ENCODE measurements around the gene OR8B2. TPM values are rescaled to one million over a fixed set of nuclear protein-coding genes. Genes with fewer than 3 reads are reported as not detected.

The OR8B2 gene
- total RNA-seq, 4 donors from 2014 or later, result not detected

DNA sequence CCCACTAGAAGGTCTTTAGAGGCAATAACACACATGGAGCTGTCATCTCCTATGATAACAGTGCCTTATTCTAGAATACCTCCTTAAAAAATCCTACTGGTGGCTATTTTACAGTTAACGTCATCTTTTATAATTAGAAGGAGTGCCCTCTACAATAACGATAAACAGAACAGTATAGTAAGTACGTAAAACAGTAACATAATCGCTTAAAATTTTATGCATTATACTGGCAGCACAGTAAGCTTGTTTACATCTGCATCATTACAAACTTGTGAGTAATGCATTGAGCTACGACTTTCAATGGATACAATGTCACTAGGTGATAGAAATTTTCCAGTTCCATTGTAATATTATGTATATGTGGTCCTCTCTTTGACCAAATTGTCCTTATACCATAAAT lies 40.0 kb downstream of the OR8B2 start:
- H3K4me3 ChIP-seq, result no peak overlapping the region

GRCh38 chr11:124340142-124340447 lies 44.2 kb downstream of the OR8B2 start:
- H3K4me3 ChIP-seq, result no peak overlapping the region
- no peaks in the 10 kb centered on the region for H3K36me3 ChIP-seq
- H3K9me3 ChIP-seq, result no peaks in the 10 kb centered on the region
- H3K4me1 ChIP-seq, result no peaks in the 10 kb centered on the region
- no peak for DNase-seq (ENCODE audit: low spot score in 2 of 2)
- H3K27me3 ChIP-seq, result no peaks in the 10 kb centered on the region
- no peak for TF ChIP-seq EP300 (IDR thresholded peaks at IDR 0.05)
- TF ChIP-seq, protein P1, sequence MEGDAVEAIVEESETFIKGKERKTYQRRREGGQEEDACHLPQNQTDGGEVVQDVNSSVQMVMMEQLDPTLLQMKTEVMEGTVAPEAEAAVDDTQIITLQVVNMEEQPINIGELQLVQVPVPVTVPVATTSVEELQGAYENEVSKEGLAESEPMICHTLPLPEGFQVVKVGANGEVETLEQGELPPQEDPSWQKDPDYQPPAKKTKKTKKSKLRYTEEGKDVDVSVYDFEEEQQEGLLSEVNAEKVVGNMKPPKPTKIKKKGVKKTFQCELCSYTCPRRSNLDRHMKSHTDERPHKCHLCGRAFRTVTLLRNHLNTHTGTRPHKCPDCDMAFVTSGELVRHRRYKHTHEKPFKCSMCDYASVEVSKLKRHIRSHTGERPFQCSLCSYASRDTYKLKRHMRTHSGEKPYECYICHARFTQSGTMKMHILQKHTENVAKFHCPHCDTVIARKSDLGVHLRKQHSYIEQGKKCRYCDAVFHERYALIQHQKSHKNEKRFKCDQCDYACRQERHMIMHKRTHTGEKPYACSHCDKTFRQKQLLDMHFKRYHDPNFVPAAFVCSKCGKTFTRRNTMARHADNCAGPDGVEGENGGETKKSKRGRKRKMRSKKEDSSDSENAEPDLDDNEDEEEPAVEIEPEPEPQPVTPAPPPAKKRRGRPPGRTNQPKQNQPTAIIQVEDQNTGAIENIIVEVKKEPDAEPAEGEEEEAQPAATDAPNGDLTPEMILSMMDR (IDR thresholded peaks at IDR 0.05), result no peak
- no peak for TF ChIP-seq POLR2A (IDR thresholded peaks at IDR 0.05)
- no peak for TF ChIP-seq POLR2AphosphoS5 (IDR thresholded peaks at IDR 0.05)
- H3K27ac ChIP-seq, result no peak overlapping the region
- 93% methylated on average over 2 of the region's 2 CpGs for WGBS

More for the DNA sequence above, 40.0 kb downstream of the OR8B2 start:
- Histone ChIP-seq H3K36me3 (no peaks in the 10 kb centered on the region), H3K9me3 (peaks cover 5% of the 10 kb centered on the region), H3K4me1 (no peaks in the 10 kb centered on the region), H3K27me3 (no peaks in the 10 kb centered on the region), H3K27ac (no peak overlapping the region)
- no peak for DNase-seq (ENCODE audit: low spot score in 2 of 2)
- no peak for TF ChIP-seq POLR2AphosphoS5 (IDR thresholded peaks at IDR 0.05)
- TF ChIP-seq EP300 (IDR thresholded peaks at IDR 0.05), result no peak
- TF ChIP-seq POLR2A (IDR thresholded peaks at IDR 0.05), result no peak
- TF ChIP-seq, protein P1 (IDR thresholded peaks at IDR 0.05), result no peak
- 80% methylated on average over 5 of the region's 5 CpGs for WGBS

GRCh38 chr11:124339396-124340141 lies 44.7 kb downstream of the OR8B2 start:
- WGBS, result 81% methylated on average over 6 of the region's 6 CpGs

More at GRCh38 chr11:124339396-124340141, 44.7 kb downstream of the OR8B2 start:
- no peaks in the 10 kb centered on the region for H3K36me3 ChIP-seq
- H3K9me3 ChIP-seq, result no peaks in the 10 kb centered on the region
- H3K27ac ChIP-seq, result no peak overlapping the region
- no peak for TF ChIP-seq POLR2A (IDR thresholded peaks at IDR 0.05)
- no peak for TF ChIP-seq EP300 (IDR thresholded peaks at IDR 0.05)
- TF ChIP-seq, protein P1 (IDR thresholded peaks at IDR 0.05), result no peak
- no peak for TF ChIP-seq POLR2AphosphoS5 (IDR thresholded peaks at IDR 0.05)
- H3K27me3 ChIP-seq, result no peaks in the 10 kb centered on the region
- DNase-seq (ENCODE audit: low spot score in 2 of 2), result no peak
- no peak overlapping the region for H3K4me3 ChIP-seq
- H3K4me1 ChIP-seq, result no peaks in the 10 kb centered on the region

Other genes with a start within 250 kb of the OR8B2 start
- not detected for gene OR10D3, start 201.2 kb downstream of the OR8B2 start, total RNA-seq
- not detected for gene OR8G1, start 143.4 kb downstream of the OR8B2 start, total RNA-seq
- gene OR8G5, start 128.1 kb downstream of the OR8B2 start, total RNA-seq, result not detected
- gene OR8D1, start 70.5 kb downstream of the OR8B2 start, total RNA-seq, result not detected
- not detected for gene OR8D2, start 64.3 kb downstream of the OR8B2 start, total RNA-seq
- gene OR8B3, start 14.5 kb upstream of the OR8B2 start, total RNA-seq, result not detected
- not detected for gene OR8B4, start 40.4 kb upstream of the OR8B2 start, total RNA-seq
- gene OR8B8, start 61.2 kb upstream of the OR8B2 start, total RNA-seq, result not detected
- gene OR8B12, start 159.2 kb upstream of the OR8B2 start, total RNA-seq, result not detected
- gene OR8A1, start 185.5 kb upstream of the OR8B2 start, total RNA-seq, result not detected
- not detected for gene PANX3, start 226.9 kb upstream of the OR8B2 start, total RNA-seq
- 10 to 100 TPM; 25.9 to 48.8 (median 32.8) TPM for gene TBRG1, start 238.4 kb upstream of the OR8B2 start, total RNA-seq

Data from suprapubic skin (tissue), 4 donors.